Endothelial cell of umbilical vein (primary cell): ENCODE measurements around the gene CLCN5.

ENCODE experiments used
- CTCF ChIP-seq, 2 donors: IDR thresholded peaks; 1 replicate in 1 of 2; 2 replicates in 1 of 2; pipeline ENCODE4 v1.5.1; 2011; ENCODE audit warnings: low read length in 2 of 2, mild to moderate bottlenecking in 2 of 2, moderate library complexity in 2 of 2, control low read depth in 1 of 2, inconsistent platforms in 1 of 2, low read depth in 1 of 2; ENCODE audit not compliant: insufficient read depth in 1 of 2; ENCODE audit errors: extremely low read depth in 1 of 2
- EZH2 ChIP-seq: IDR thresholded peaks from 2 replicates; pipeline ENCODE4 v1.6.1; 2012; ENCODE audit warnings: borderline replicate concordance, low read depth, mild to moderate bottlenecking, moderate library complexity, low read length, inconsistent platforms; ENCODE audit not compliant: severe bottlenecking
- FOS ChIP-seq: IDR thresholded peaks from 2 replicates; pipeline ENCODE4 v1.6.1; 2011; ENCODE audit warnings: mild to moderate bottlenecking, low read length, moderate library complexity, borderline replicate concordance; ENCODE audit not compliant: insufficient read depth
- GATA2 ChIP-seq: IDR thresholded peaks from 2 replicates; pipeline ENCODE4 v1.7.0; 2011; ENCODE audit warnings: low read depth, mild to moderate bottlenecking, moderate library complexity, mixed read lengths, low read length; ENCODE audit not compliant: insufficient read length, insufficient read depth
- JUN ChIP-seq: IDR thresholded peaks from 2 replicates; pipeline ENCODE4 v1.6.1; 2011; ENCODE audit warnings: borderline replicate concordance, low read depth; ENCODE audit not compliant: insufficient read length, insufficient read depth
- MAX ChIP-seq: IDR thresholded peaks from 2 replicates; pipeline ENCODE4 v1.6.1; 2011; ENCODE audit not compliant: insufficient read depth, insufficient read length
- POLR2A ChIP-seq: IDR thresholded peaks from 2 replicates; pipeline ENCODE4 v1.6.1; 2012; ENCODE audit warnings: low read depth, mild to moderate bottlenecking, control low read depth, low read length
- POLR2AphosphoS5 ChIP-seq: IDR thresholded peaks from 2 replicates; pipeline ENCODE4 v1.6.1; 2012; ENCODE audit warnings: low read depth, mild to moderate bottlenecking, control low read depth, low read length, moderate library complexity; ENCODE audit not compliant: insufficient read depth

GRCh38 chrX:49930039-49930438 is 7.6 kb downstream of the CLCN5 start:
- no peak for TF ChIP-seq CTCF (IDR thresholded peaks at IDR 0.05; ENCODE audit: extremely low read depth in 1 of 2, insufficient read depth in 1 of 2, low read depth in 1 of 2, low read length in 2 of 2)
- no peak for TF ChIP-seq FOS
- no peak for TF ChIP-seq EZH2
- no peak for TF ChIP-seq POLR2AphosphoS5
- TF ChIP-seq POLR2A, result no peak
- no peak for TF ChIP-seq JUN
- TF ChIP-seq MAX, result no peak
- TF ChIP-seq GATA2, result no peak
